Activated CD4-positive, alpha-beta T cell treated with anti-CD3 and anti-CD28 coated beads, Interleukin-2, Interleukin-6, amounts not matched to agents 100 ng/mL and 50 ng/mL, durations not matched to agents 16 hours and 8 hours (primary cell): ENCODE data around the gene NEUROG3.

Experiments
- DNase-seq: peaks from one replicate; pipeline ENCODE4 v3.0.0-alpha.2; 2020

NEUROG3 gene, protein sequence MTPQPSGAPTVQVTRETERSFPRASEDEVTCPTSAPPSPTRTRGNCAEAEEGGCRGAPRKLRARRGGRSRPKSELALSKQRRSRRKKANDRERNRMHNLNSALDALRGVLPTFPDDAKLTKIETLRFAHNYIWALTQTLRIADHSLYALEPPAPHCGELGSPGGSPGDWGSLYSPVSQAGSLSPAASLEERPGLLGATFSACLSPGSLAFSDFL

GRCh38 chr10:69573056-69573806 lies at the start of gene NEUROG3:
Gene NEUROG3, minus strand, starts transcription at chr10:69573422. Its CDS starts 379 bp downstream, at chr10:69573043.
- DNase-seq, result peak; percentile 13

- no peak for DNase-seq
Measured at GRCh38 chr10:69620625-69621024, 47.4 kb upstream of the NEUROG3 start.

- DNase-seq, result no peak
Measured at GRCh38 chr10:69619626-69620025, 46.4 kb upstream of the NEUROG3 start.

GRCh38 chr10:69618746-69619145 lies 45.5 kb upstream of the NEUROG3 start:
- no peak for DNase-seq

DNA sequence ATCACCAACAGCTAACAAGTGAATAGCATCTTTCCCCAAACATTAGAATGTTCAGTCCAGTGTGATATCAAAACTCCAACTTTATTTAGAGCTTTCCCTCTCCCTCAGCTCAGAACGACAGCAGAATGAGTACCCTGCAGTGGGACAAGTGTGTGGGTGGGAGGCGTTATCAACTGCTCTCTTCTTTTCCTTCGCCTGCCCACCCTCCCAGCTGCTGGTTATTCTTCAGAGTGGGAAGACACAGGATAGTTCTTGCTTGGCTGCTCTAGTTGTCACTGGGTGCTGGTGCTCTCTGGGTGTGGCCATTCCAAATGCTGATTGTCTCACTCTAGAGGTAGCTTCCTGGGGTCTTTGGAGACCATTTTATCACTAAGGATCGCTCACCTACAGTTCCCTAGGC lies 43.1 kb upstream of the NEUROG3 start:
- no peak for DNase-seq

DNA sequence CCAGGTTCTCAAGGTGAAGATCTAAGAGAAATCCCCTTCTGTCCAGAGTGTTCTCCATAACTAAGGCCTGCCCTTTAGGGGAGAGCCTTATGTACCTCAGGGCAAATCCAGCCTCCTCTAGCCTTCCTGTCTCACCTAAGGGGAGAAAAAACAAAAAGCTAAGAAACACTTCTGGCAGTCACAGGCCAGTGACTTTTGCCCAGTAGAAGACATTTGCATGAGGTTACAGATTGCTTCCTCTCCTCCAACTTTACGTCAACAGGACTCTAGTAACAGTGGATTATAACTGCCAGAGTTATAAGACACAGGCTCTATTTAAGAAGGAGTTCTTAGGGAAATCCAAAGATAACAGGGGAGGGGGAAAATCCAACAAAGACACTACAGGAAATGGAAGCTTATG lies 40.9 kb upstream of the NEUROG3 start:
- no peak for DNase-seq

- DNase-seq, result no peak
Measured at GRCh38 chr10:69612760-69613159, 39.5 kb upstream of the NEUROG3 start.

DNA sequence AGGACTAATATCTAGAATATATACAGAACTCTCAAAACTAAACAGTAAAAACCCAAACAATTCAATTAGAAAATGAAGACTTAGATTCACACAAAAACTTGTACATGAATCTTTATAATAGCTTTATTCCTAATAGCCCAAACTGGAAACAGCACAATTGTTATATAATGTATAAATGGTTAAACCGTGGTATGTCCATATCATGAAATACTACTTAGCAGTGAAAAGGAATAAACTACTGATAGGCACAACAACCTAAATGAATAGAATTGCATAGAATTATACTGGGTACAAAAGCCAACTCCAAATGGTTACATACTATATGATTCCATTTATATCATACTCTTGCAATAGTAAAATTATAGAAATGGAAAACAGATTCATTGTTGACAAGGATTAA lies 35.9 kb upstream of the NEUROG3 start:
- no peak for DNase-seq

DNA sequence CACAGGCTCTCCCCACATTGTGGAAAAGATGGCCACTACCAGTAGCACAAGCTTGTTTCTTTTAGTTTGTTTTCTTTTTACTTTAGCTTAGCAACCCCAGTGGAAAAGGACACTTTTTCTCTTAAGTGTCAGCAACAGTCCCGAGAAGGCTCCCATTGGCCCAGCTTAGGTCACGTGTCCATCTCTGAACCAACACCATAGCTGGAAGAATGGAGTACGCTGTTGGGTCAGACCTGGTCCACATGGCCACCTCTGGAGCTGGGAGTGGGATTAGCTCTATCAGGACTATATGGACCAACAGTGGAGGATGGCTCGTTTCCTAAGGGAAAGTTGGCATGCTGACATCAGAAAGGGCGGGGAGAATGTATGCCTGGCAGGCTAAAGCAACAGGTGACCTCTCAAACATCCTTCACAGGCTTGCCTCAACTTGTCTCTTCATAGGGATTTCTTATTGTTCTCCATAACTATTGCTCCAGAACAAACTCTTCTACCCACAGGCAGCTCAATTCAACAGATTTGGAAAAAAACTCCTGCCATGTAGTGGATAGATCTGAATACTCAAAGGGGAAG lies 27.6 kb upstream of the NEUROG3 start:
- no peak for DNase-seq

- no peak for DNase-seq
Measured at GRCh38 chr10:69588358-69588757, 15.1 kb upstream of the NEUROG3 start.

DNA sequence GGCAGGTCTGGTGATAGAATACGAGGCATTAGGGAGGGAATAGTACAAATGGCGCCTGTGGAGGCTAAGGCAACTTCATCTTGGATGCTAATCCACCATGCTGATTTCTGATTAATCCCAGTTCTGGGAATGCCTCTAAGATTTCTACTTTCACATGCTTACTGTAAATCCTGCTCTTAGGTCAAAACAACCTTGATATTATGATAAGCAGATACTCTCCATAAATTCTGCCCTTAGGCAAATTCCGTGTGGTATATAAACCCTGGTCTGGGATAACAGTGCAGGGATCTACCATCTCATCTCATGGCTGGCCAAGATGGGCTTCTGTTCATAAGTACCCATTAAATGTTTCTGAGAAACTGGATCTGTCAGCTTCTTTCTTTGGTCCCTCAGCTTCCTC lies 11.4 kb upstream of the NEUROG3 start:
- no peak for DNase-seq

DNA sequence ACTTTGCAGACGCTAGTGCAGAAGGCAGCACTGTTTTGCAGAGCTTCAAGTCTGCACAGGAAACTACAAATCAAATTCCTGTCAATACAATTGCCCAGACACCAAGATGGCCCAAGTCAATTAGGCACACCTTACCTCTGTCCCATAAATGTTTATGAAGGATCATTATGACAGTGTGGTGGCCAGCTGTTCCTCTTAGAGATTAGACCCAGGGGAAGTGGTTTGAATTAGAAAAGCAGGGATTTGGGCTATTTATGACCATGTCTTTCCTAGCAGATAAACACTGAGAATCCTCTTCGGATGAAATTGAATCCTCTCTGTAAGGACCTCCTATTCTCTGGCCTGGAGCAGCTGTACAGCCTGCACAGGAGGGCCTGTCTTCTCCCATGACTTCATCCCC lies 9.9 kb upstream of the NEUROG3 start:
- DNase-seq, result no peak

- DNase-seq, result no peak
Measured at GRCh38 chr10:69580435-69580834, 7.2 kb upstream of the NEUROG3 start.

- DNase-seq, result no peak
Measured at GRCh38 chr10:69579464-69580060, 6.3 kb upstream of the NEUROG3 start.

- no peak for DNase-seq
Measured at GRCh38 chr10:69578508-69578991, 5.3 kb upstream of the NEUROG3 start.

DNA sequence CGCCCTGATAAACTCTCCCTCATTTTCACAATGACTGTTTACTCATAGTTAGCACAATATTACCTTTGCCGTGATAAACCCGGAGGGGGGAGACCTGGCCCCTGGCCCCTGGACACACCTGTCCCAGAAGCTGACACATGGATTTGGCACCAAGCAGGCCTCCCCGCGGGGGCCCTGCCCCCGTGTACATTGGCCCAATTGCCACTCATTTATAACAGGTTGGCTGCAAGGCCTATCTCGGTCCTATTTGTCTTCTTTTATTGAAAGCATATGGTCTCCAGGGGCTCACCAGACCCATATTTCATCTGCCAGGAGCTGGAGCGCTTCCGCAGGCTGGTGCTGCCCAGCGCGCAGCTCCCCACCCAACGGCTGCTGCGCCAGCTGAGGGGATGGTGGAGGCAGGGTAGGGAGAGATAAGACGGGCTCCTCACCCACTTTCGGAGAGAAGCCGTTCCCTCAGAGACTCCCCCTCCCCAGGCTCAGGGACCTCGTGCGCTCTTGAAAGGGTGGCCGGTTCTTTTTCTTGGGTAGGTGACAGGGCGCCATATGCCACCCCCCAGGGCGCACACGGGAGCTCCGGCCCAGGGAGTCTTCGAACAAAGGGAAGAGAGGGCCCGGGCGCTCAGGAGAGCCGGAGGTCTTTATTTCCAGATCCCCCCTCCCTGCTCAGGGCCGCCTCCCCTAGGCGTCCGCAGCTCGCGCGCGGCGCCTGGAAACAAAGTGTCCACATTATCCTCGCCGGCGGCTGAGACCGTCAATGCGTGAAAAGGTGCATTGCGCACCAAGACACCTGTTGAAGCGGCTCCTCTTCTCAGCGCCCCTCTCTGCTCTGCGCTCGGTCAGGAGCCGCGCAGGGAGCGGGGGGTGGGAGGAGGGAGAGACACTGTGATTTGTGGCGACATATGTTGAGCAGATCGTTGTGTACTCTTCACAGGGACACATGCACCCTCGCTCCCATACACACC lies 4.3 kb upstream of the NEUROG3 start:
- DNase-seq, result no peak

DNA sequence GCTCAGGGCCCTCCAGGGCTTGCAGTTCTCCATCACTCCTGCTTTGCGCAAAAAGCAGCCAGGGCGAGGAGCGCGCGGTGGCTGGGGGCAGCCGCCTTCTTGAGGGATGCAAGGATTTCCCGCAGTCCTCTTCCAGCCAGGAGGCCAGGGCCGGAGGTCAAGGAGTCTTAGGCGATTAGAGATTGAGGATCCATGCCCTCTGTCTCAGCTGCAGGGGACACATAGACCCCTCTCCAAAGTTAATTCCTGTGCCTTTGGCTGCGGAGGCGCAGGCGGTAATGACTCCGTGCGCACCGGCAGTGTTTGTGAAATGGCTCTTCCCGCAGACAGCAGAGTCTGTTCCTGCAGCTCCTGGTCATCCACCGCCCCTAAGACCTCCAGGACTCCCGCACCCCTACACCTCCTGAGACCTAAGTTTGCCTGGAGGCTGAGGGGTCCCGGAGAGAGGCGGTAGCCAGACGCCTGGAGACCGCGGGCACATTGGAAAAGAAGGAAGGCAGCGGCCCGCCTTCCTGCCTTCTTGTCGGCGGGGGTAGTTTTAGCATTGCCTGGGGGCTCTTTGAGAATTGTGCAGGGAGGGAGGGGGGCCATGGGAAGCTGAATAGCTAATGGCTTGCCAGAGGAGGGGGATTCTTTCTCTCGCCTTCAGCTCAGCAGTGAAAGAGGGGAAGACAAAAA lies 3.3 kb upstream of the NEUROG3 start:
- DNase-seq, result no peak

DNA sequence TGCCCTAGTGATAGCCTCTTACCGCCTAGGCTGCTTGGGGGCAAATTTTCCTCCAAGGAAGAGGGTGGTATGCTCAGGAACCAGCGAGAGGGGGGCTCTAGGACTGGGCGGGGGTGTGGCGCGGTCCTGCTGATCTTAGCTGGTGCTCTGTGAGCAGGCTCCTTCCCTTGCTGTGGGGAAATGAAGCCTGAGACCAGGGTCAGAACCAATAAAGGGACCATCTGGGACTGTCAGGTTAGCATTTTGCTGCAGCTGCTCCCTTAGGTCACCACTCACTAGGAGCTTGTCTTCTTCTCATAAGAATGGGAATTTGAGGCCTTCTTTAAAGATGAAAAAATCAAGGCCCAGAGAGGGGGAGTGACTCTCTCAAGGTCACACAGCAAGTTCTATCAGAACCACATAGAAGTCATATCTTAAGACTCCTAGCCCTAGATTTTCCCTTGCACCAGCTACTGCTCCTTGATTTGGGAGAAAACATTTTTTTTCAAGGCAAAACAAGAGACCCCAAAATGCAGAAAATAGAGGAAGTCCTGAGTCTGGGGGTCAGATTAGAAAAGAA lies 2.0 kb upstream of the NEUROG3 start:
- no peak for DNase-seq

GRCh38 chr10:69574571-69574978 lies 1.4 kb upstream of the NEUROG3 start:
- DNase-seq, result no peak

GRCh38 chr10:69572159-69573055 lies 815 bp downstream of the NEUROG3 start:
- peak; percentile 15 for DNase-seq
